ENCODE measurements around the gene SYPL1. TPM values are rescaled to one million over a fixed set of nuclear protein-coding genes. Genes with fewer than 3 reads are reported as not detected.

Gene SYPL1
- total RNA-seq, 4 donors from 2014 or later = 83.6 to 135 (median 90.8) TPM

- no peaks in the 10 kb centered on the region for H3K27me3 ChIP-seq
- TF ChIP-seq POLR2A (IDR thresholded peaks at IDR 0.05; ENCODE audit: low read depth) = no peak
- no peak for TF ChIP-seq CTCF (IDR thresholded peaks at IDR 0.05)
- no peak for TF ChIP-seq EP300 (IDR thresholded peaks at IDR 0.05)
- TF ChIP-seq POLR2AphosphoS5 (IDR thresholded peaks at IDR 0.05) = no peak
- no peak overlapping the region for H3K4me3 ChIP-seq
- H3K27ac ChIP-seq (replicated peaks in 1 of 4) = no peak overlapping the region
- no peaks in the 10 kb centered on the region for H3K36me3 ChIP-seq
- H3K9me3 ChIP-seq = no peaks in the 10 kb centered on the region
- no peak for DNase-seq (ENCODE audit: extremely low spot score)
- 93% methylated on average over 5 of the region's 7 CpGs for WGBS
- H3K4me1 ChIP-seq = peaks cover 22 to 54% (median 46%) of the 10 kb centered on the region in 4 donors
- intact Hi-C loops (cut with DNase I) = no loop called here
Observed at GRCh38 chr7:106060394-106060920, 51.7 kb downstream of the SYPL1 start.

- DNase-seq (ENCODE audit: extremely low spot score) = no peak
- no peaks in the 10 kb centered on the region for H3K36me3 ChIP-seq
- H3K9me3 ChIP-seq = no peaks in the 10 kb centered on the region
- peaks cover 14 to 45% (median 37%) of the 10 kb centered on the region in 4 donors for H3K4me1 ChIP-seq
- intact Hi-C loops (cut with DNase I) = no loop called here
- TF ChIP-seq EP300 (IDR thresholded peaks at IDR 0.05) (no peak), POLR2A (IDR thresholded peaks at IDR 0.05; ENCODE audit: low read depth) (no peak), POLR2AphosphoS5 (IDR thresholded peaks at IDR 0.05) (no peak), CTCF (IDR thresholded peaks at IDR 0.05) (no peak)
- H3K4me3 ChIP-seq = no peak overlapping the region
- H3K27ac ChIP-seq (replicated peaks in 1 of 4) = no peak overlapping the region
- WGBS = 88% methylated on average over 2 of the region's 2 CpGs
- H3K27me3 ChIP-seq = no peaks in the 10 kb centered on the region
Observed at GRCh38 chr7:106059556-106059955, 52.6 kb downstream of the SYPL1 start.

GRCh38 chr7:106058928-106059324 is 53.2 kb downstream of the SYPL1 start:
- Histone ChIP-seq H3K4me3 (no peak overlapping the region), H3K36me3 (no peaks in the 10 kb centered on the region), H3K9me3 (no peaks in the 10 kb centered on the region), H3K27me3 (no peaks in the 10 kb centered on the region), H3K27ac (replicated peaks in 1 of 4) (peak overlapping the region; percentile 5 to 49 (median 32)), H3K4me1 (peaks cover 7 to 39% (median 31%) of the 10 kb centered on the region in 4 donors)
- DNase-seq (ENCODE audit: extremely low spot score) = no peak
- WGBS = 92% methylated on average over 3 of the region's 3 CpGs
- TF ChIP-seq POLR2A (IDR thresholded peaks at IDR 0.05; ENCODE audit: low read depth) (no peak), POLR2AphosphoS5 (IDR thresholded peaks at IDR 0.05) (no peak), CTCF (IDR thresholded peaks at IDR 0.05) (no peak), EP300 (IDR thresholded peaks at IDR 0.05) (no peak)
- intact Hi-C loops (cut with DNase I) = no loop called here

GRCh38 chr7:106057962-106058927 is 53.9 kb downstream of the SYPL1 start:
- H3K4me3 ChIP-seq = no peak overlapping the region
- TF ChIP-seq CTCF (IDR thresholded peaks at IDR 0.05) = no peak
- no peak for TF ChIP-seq POLR2A (IDR thresholded peaks at IDR 0.05; ENCODE audit: low read depth)
- no peak for TF ChIP-seq EP300 (IDR thresholded peaks at IDR 0.05)
- TF ChIP-seq POLR2AphosphoS5 (IDR thresholded peaks at IDR 0.05) = no peak
- WGBS = 77% methylated on average over 15 of the region's 19 CpGs
- H3K27ac ChIP-seq (replicated peaks in 1 of 4) = peak overlapping the region; percentile 5 to 49 (median 32)
- no peaks in the 10 kb centered on the region for H3K27me3 ChIP-seq
- peaks cover 4 to 32% (median 25%) of the 10 kb centered on the region in 4 donors for H3K4me1 ChIP-seq
- H3K9me3 ChIP-seq = no peaks in the 10 kb centered on the region
- no peak for DNase-seq (ENCODE audit: extremely low spot score)
- intact Hi-C loops (cut with DNase I) = loop anchor here (1.0 kb wide), 1 partner anchor 95 kb away; no protein-coding TSS in a partner anchor
- H3K36me3 ChIP-seq = no peaks in the 10 kb centered on the region

Data from esophagus muscularis mucosa (tissue), 4 donors.